ENCODE data around the gene C17orf100.

GRCh38 chr17:6608321-6608720, 43.2 kb upstream of the C17orf100 start:
- TF ChIP-seq CTCF (optimal IDR thresholded peaks at IDR 0.05 in 1 of 3, IDR thresholded peaks at IDR 0.05 in 1 of 3, conservative IDR thresholded peaks at IDR 0.05 in 1 of 3; ENCODE audit: extremely low read depth in 1 of 3, insufficient read depth in 2 of 3, low read length in 3 of 3) (no peak), EZH2 (IDR thresholded peaks at IDR 0.05; ENCODE audit: low read length) (no peak)

Measured in keratinocyte (primary cell).